IPS-18c (cell line): ENCODE results near the gene RAB26.
"Not testable (repeated sequence)": the region's sequence is repeated elsewhere in the genome, so short reads cannot be mapped to it uniquely, and the experiment has no call there.

ENCODE experiments used
- H3K4me3 ChIP-seq: 2 replicates; pipeline ENCODE4 v1.7.0; 2013; ENCODE audit warnings: low read depth, mild to moderate bottlenecking, low read length, moderate library complexity; ENCODE audit not compliant: insufficient read depth
- H3K9me3 ChIP-seq: one replicate; pipeline ENCODE4 v1.6.1; 2013; ENCODE audit warnings: mild to moderate bottlenecking, low read length, moderate library complexity; ENCODE audit not compliant: control insufficient read depth, insufficient read depth

RAB26 gene

GRCh38 chr16:2114885-2115590 lies 33.4 kb upstream of the RAB26 start:
- not testable (repeated sequence) for H3K4me3 ChIP-seq, H3K9me3 ChIP-seq

GRCh38 chr16:2115591-2115973 lies 32.8 kb upstream of the RAB26 start:
- no peak overlapping the region for H3K4me3 ChIP-seq
- no peaks in the 10 kb centered on the region for H3K9me3 ChIP-seq

GRCh38 chr16:2116428-2116827 lies 32.0 kb upstream of the RAB26 start:
- H3K4me3 ChIP-seq, H3K9me3 ChIP-seq: not testable (repeated sequence)

GRCh38 chr16:2117341-2117740 lies 31.1 kb upstream of the RAB26 start:
- not testable (repeated sequence) for H3K9me3 ChIP-seq, H3K4me3 ChIP-seq

- H3K9me3 ChIP-seq, H3K4me3 ChIP-seq: not testable (repeated sequence)
These were observed 30.3 kb upstream of the RAB26 start for GRCh38 chr16:2117960-2118722.

- not testable (repeated sequence) for H3K4me3 ChIP-seq, H3K9me3 ChIP-seq
These were observed 27.1 kb upstream of the RAB26 start for GRCh38 chr16:2121325-2121724.

- Histone ChIP-seq H3K4me3 (no peak overlapping the region), H3K9me3 (no peaks in the 10 kb centered on the region)
These were observed 26.6 kb upstream of the RAB26 start for GRCh38 chr16:2121853-2122252.

- no peak overlapping the region for H3K4me3 ChIP-seq
These were observed 26.0 kb upstream of the RAB26 start for GRCh38 chr16:2122429-2122828.

GRCh38 chr16:2122934-2123683 lies 25.3 kb upstream of the RAB26 start:
- not testable (repeated sequence) for H3K4me3 ChIP-seq, H3K9me3 ChIP-seq

More at GRCh38 chr16:2122429-2122828, 26.0 kb upstream of the RAB26 start:
- no peaks in the 10 kb centered on the region for H3K9me3 ChIP-seq

- not testable (repeated sequence) for H3K4me3 ChIP-seq, H3K9me3 ChIP-seq
These were observed 24.6 kb upstream of the RAB26 start for GRCh38 chr16:2123706-2124376.

- H3K4me3 ChIP-seq, H3K9me3 ChIP-seq: not testable (repeated sequence)
These were observed 24.1 kb upstream of the RAB26 start for GRCh38 chr16:2124377-2124693.

- H3K4me3 ChIP-seq = not testable (repeated sequence)
These were observed 23.6 kb upstream of the RAB26 start for GRCh38 chr16:2124694-2125444.

GRCh38 chr16:2125609-2126008 lies 22.8 kb upstream of the RAB26 start:
- H3K4me3 ChIP-seq, H3K9me3 ChIP-seq: not testable (repeated sequence)

More at GRCh38 chr16:2124694-2125444, 23.6 kb upstream of the RAB26 start:
- not testable (repeated sequence) for H3K9me3 ChIP-seq

- not testable (repeated sequence) for H3K9me3 ChIP-seq, H3K4me3 ChIP-seq
These were observed 22.2 kb upstream of the RAB26 start for GRCh38 chr16:2126161-2126743.

GRCh38 chr16:2126928-2127556 lies 21.4 kb upstream of the RAB26 start:
- H3K9me3 ChIP-seq, H3K4me3 ChIP-seq: not testable (repeated sequence)

GRCh38 chr16:2127630-2128280 lies 20.7 kb upstream of the RAB26 start:
- not testable (repeated sequence) for H3K9me3 ChIP-seq, H3K4me3 ChIP-seq
